ENCODE data around the gene CDH13.

CDH13 gene

GRCh38 chr16:83335076-83335475 lies 708.3 kb downstream of the CDH13 start:
- TF ChIP-seq, protein P1, sequence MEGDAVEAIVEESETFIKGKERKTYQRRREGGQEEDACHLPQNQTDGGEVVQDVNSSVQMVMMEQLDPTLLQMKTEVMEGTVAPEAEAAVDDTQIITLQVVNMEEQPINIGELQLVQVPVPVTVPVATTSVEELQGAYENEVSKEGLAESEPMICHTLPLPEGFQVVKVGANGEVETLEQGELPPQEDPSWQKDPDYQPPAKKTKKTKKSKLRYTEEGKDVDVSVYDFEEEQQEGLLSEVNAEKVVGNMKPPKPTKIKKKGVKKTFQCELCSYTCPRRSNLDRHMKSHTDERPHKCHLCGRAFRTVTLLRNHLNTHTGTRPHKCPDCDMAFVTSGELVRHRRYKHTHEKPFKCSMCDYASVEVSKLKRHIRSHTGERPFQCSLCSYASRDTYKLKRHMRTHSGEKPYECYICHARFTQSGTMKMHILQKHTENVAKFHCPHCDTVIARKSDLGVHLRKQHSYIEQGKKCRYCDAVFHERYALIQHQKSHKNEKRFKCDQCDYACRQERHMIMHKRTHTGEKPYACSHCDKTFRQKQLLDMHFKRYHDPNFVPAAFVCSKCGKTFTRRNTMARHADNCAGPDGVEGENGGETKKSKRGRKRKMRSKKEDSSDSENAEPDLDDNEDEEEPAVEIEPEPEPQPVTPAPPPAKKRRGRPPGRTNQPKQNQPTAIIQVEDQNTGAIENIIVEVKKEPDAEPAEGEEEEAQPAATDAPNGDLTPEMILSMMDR (IDR thresholded peaks at IDR 0.05; ENCODE audit: low read length, missing control alignments): no peak
- DNase-seq (ENCODE audit: low read depth): no peak
- no peak overlapping the region for H3K4me3 ChIP-seq (replicated peaks; ENCODE audit: low read depth, low read length)

DNA sequence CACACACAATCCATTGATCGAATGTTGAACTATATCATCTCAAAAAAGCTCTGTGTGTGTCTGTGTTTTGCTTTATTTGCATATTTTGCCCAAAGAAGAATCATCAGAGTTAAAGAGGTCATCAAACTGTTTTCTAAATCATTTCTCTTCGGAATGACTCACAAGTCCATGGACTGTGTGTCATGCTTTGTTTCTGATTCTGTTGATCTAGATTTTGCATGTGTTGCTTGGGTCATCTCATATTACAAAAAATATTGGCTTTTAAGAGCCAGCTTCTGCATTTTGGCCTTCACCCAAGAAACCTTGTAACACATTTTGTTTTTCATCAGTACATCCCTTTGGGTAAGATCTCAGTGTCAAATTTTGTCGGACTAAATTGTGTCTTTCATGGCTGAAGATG lies 709.8 kb downstream of the CDH13 start:
- no peak overlapping the region for H3K4me3 ChIP-seq (replicated peaks; ENCODE audit: low read depth, low read length)
- TF ChIP-seq, protein P1 (IDR thresholded peaks at IDR 0.05; ENCODE audit: low read length, missing control alignments): no peak
- peak; percentile 79 for DNase-seq (ENCODE audit: low read depth)

DNA sequence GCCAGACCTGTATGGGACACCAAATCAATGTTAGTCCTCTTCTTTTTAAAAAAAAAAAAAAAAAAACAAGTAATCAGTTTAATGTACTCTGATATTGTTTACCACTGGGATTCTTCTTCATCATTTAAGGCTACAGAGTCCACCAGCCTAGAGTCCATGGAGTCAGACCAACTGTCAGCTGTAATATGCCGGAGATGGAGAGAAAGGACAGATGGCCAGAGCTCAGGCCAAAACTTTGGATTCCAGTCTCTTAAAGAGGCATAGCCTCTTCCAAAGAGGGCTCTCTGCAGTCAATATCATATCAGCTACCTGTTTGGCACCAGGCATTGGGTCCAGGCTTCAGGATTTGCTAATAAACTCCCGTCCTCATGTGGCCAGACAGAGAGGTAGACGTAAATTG lies 711.4 kb downstream of the CDH13 start:
- no peak for DNase-seq (ENCODE audit: low read depth)
- TF ChIP-seq, protein P1 (IDR thresholded peaks at IDR 0.05; ENCODE audit: low read length, missing control alignments): no peak
- no peak overlapping the region for H3K4me3 ChIP-seq (replicated peaks; ENCODE audit: low read depth, low read length)

GRCh38 chr16:83338941-83339340 lies 712.2 kb downstream of the CDH13 start:
- peak; percentile 76 for DNase-seq (ENCODE audit: low read depth)
- TF ChIP-seq, protein P1 (IDR thresholded peaks at IDR 0.05; ENCODE audit: low read length, missing control alignments): no peak
- H3K4me3 ChIP-seq (replicated peaks; ENCODE audit: low read depth, low read length): no peak overlapping the region

DNA sequence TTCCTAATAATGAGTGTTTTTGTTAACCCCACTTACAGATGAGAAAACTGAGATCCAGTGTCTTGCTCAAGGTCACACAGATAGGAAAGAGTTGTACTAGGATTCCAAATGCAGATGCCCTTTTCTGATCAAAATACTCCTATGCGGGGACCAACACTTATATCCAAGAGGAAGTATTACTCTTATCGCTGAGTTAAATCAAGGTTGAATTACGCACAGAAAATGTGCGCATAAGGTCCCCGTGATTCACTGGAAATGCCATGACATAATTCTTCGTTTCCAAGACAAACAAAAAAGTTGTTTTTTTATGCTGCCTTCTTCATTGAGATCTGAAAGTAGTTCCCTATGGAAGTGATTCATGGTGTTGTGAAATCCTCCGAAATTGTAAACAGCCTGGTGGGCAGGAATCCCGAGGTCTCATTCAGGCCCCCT lies 717.2 kb downstream of the CDH13 start:
- peak; percentile 99 for DNase-seq (ENCODE audit: low read depth)
- H3K4me3 ChIP-seq (replicated peaks; ENCODE audit: low read depth, low read length): no peak overlapping the region
- TF ChIP-seq, protein P1 (IDR thresholded peaks at IDR 0.05; ENCODE audit: low read length, missing control alignments): no peak

- no peak overlapping the region for H3K4me3 ChIP-seq (replicated peaks; ENCODE audit: low read depth, low read length)
- no peak for DNase-seq (ENCODE audit: low read depth)
- TF ChIP-seq, protein P1 (IDR thresholded peaks at IDR 0.05; ENCODE audit: low read length, missing control alignments): no peak
Measured at GRCh38 chr16:83345846-83346640, 719.3 kb downstream of the CDH13 start.

GRCh38 chr16:83348991-83349390 lies 722.2 kb downstream of the CDH13 start:
- TF ChIP-seq, protein P1 (IDR thresholded peaks at IDR 0.05; ENCODE audit: low read length, missing control alignments): no peak
- DNase-seq (ENCODE audit: low read depth): no peak
- H3K4me3 ChIP-seq (replicated peaks; ENCODE audit: low read depth, low read length): no peak overlapping the region

Data from fibroblast of pulmonary artery (primary cell).